ENCODE measurements around the gene PRDM16.

The PRDM16 gene

GRCh38 chr1:3351449-3352298 lies 282.7 kb downstream of the PRDM16 start (continued):
- no peak for TF ChIP-seq OVOL3 (tag by site-specific recombination; IDR thresholded peaks at IDR 0.05)
- peak; percentile 52; the same call in 1 of the 2 replicates for TF ChIP-seq HIC1 (tag by site-specific recombination; IDR thresholded peaks at IDR 0.05)
- TF ChIP-seq YY2 (tag by site-specific recombination; IDR thresholded peaks at IDR 0.05), result no peak
- no peak for TF ChIP-seq ZBTB8A (tag by site-specific recombination; IDR thresholded peaks at IDR 0.05)
- TF ChIP-seq ZNF777 (tag by site-specific recombination; IDR thresholded peaks at IDR 0.05; ENCODE audit: borderline replicate concordance), result no peak
- TF ChIP-seq ZBTB21 (tag by site-specific recombination; IDR thresholded peaks at IDR 0.05), result no peak
- no peak for TF ChIP-seq ZNF529 (tag by site-specific recombination; IDR thresholded peaks at IDR 0.05; ENCODE audit: insufficient replicate concordance)
- no peak for TF ChIP-seq HOXC10 (CRISPR knock-in tag; IDR thresholded peaks at IDR 0.05)
- no peak for TF ChIP-seq ZNF670 (tag by site-specific recombination; IDR thresholded peaks at IDR 0.05; ENCODE audit: low read depth)
- TF ChIP-seq, protein P1, sequence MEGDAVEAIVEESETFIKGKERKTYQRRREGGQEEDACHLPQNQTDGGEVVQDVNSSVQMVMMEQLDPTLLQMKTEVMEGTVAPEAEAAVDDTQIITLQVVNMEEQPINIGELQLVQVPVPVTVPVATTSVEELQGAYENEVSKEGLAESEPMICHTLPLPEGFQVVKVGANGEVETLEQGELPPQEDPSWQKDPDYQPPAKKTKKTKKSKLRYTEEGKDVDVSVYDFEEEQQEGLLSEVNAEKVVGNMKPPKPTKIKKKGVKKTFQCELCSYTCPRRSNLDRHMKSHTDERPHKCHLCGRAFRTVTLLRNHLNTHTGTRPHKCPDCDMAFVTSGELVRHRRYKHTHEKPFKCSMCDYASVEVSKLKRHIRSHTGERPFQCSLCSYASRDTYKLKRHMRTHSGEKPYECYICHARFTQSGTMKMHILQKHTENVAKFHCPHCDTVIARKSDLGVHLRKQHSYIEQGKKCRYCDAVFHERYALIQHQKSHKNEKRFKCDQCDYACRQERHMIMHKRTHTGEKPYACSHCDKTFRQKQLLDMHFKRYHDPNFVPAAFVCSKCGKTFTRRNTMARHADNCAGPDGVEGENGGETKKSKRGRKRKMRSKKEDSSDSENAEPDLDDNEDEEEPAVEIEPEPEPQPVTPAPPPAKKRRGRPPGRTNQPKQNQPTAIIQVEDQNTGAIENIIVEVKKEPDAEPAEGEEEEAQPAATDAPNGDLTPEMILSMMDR (tag by site-specific recombination; IDR thresholded peaks at IDR 0.05), result no peak
- no peak for TF ChIP-seq ZNF558 (tag by site-specific recombination; IDR thresholded peaks at IDR 0.05)
- peak; percentile 53; the same call in 1 of the 2 replicates for TF ChIP-seq WT1 (tag by site-specific recombination; IDR thresholded peaks at IDR 0.05)
- no peak for TF ChIP-seq KLF16 (tag by site-specific recombination; IDR thresholded peaks at IDR 0.05)
- TF ChIP-seq ZNF596 (tag by site-specific recombination; IDR thresholded peaks at IDR 0.05), result peak; percentile 82
- no peak for TF ChIP-seq ZNF175 (tag by site-specific recombination; IDR thresholded peaks at IDR 0.05)
- TF ChIP-seq ZNF398 (tag by site-specific recombination; IDR thresholded peaks at IDR 0.05), result peak; percentile 54
- no peak for TF ChIP-seq ZXDB (tag by site-specific recombination; IDR thresholded peaks at IDR 0.05)
- no peak for TF ChIP-seq ELK4 (IDR thresholded peaks at IDR 0.05; ENCODE audit: borderline replicate concordance, low read depth, low read length)
- no peak for TF ChIP-seq ZNF19 (tag by site-specific recombination; IDR thresholded peaks at IDR 0.05; ENCODE audit: low read depth)
- no peak for TF ChIP-seq ZNF488 (tag by site-specific recombination; IDR thresholded peaks at IDR 0.05)
- 0 out of 2 replicates have a peak, but pooled peaks have one; percentile 19 for TF ChIP-seq ZNF366 (tag by site-specific recombination; conservative IDR thresholded peaks at IDR 0.05)
- TF ChIP-seq KLF17 (tag by site-specific recombination; IDR thresholded peaks at IDR 0.05), result peak; percentile 55; the same call in 1 of the 2 replicates
- TF ChIP-seq, protein P2, sequence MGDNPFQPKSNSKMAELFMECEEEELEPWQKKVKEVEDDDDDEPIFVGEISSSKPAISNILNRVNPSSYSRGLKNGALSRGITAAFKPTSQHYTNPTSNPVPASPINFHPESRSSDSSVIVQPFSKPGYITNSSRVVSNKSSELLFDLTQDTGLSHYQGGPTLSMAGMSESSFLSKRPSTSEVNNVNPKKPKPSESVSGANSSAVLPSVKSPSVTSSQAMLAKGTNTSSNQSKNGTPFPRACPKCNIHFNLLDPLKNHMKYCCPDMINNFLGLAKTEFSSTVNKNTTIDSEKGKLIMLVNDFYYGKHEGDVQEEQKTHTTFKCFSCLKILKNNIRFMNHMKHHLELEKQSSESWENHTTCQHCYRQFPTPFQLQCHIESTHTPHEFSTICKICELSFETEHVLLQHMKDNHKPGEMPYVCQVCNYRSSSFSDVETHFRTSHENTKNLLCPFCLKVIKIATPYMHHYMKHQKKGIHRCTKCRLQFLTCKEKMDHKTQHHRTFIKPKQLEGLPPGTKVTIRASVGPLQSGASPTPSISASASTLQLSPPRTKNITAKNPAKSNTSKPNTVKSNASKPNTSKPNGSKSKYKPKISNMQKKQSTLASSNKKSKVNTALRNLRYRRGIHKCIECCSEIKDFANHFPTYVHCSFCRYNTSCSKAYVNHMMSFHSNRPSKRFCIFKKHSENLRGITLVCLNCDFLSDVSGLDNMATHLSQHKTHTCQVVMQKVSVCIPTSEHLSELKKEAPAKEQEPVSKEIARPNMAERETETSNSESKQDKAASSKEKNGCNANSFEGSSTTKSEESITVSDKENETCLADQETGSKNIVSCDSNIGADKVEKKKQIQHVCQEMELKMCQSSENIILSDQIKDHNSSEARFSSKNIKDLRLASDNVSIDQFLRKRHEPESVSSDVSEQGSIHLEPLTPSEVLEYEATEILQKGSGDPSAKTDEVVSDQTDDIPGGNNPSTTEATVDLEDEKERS (tag by site-specific recombination; IDR thresholded peaks at IDR 0.05), result no peak
- no peak for TF ChIP-seq ZNF501 (tag by site-specific recombination; IDR thresholded peaks at IDR 0.05)
- no peak for TF ChIP-seq ZNF133 (tag by site-specific recombination; IDR thresholded peaks at IDR 0.05)
- no peak for TF ChIP-seq ZBTB20 (tag by site-specific recombination; IDR thresholded peaks at IDR 0.05)
- no peak for TF ChIP-seq IKZF3 (tag by site-specific recombination; IDR thresholded peaks at IDR 0.05)
- TF ChIP-seq GLIS2 (tag by site-specific recombination; IDR thresholded peaks at IDR 0.05), result peak; percentile 50
